Measurements from ENCODE around the gene PPP1R9B.

PPP1R9B gene

GRCh38 chr17:50105811-50106210 is 44.7 kb downstream of the PPP1R9B start:
- no peaks in the 10 kb centered on the region for H3K36me3 ChIP-seq (replicated peaks)
- in situ Hi-C loops (cut with MboI; ENCODE audit: low sequenced_read_pairs), result no loop called here

DNA sequence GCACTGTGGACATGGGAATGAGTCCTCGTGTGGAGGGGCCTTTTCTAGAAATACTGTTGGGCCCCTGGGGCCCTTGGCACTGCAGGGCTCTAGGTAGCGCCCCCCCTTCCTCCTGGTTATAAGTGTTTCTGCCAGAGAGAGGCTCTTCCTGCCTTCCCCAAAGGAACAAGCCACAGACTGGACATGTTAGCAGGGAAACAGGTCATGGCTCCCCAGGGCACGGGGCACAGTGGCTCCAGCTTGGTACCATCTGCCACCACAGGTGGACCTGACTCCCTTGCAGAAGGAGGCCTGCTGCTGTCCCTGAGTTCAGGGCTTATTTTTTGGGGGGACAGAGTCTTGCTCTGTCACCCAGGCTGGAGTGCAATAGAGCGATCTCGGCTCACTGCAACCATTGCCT is 46.5 kb downstream of the PPP1R9B start:
- H3K9me3 ChIP-seq, result no peaks in the 10 kb centered on the region
- in situ Hi-C loops (cut with MboI; ENCODE audit: low sequenced_read_pairs), result no loop called here
- H3K4me1 ChIP-seq, result no peaks in the 10 kb centered on the region
- no peak overlapping the region for H3K4me3 ChIP-seq
- no peaks in the 10 kb centered on the region for H3K36me3 ChIP-seq (replicated peaks)
- H3K27me3 ChIP-seq (ENCODE audit: low read depth), result no peaks in the 10 kb centered on the region
- DNase-seq (ENCODE audit: low spot score in 2 of 2), result no peak

More at GRCh38 chr17:50105811-50106210, 44.7 kb downstream of the PPP1R9B start:
- no peaks in the 10 kb centered on the region for H3K27me3 ChIP-seq (ENCODE audit: low read depth)
- H3K4me3 ChIP-seq, result no peak overlapping the region
- H3K9me3 ChIP-seq, result no peaks in the 10 kb centered on the region
- DNase-seq (ENCODE audit: low spot score in 2 of 2), result no peak
- no peaks in the 10 kb centered on the region for H3K4me1 ChIP-seq

DNA sequence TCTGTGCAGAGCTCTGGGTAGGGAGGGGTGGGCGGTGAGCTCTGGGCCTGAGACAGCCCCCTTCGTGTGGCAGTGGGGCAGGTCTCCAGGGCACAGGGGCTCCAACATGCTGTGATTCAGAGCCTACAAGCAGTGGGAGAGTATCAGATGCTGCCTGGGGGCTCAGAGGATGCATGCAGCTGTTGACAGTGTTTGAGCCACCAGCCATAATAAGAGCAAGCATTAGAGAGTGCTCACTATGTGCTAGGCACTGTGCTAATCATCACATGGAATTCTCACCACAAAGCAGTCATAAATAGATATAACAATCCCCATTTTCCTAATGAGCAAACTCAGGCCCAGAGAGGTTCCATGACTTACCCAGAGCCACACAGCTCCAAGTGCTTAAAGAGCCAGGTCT is 47.2 kb downstream of the PPP1R9B start:
- Histone ChIP-seq H3K4me3 (no peak overlapping the region), H3K27me3 (ENCODE audit: low read depth) (no peaks in the 10 kb centered on the region), H3K36me3 (replicated peaks) (no peaks in the 10 kb centered on the region), H3K9me3 (no peaks in the 10 kb centered on the region), H3K4me1 (no peaks in the 10 kb centered on the region)
- in situ Hi-C loops (cut with MboI; ENCODE audit: low sequenced_read_pairs), result no loop called here
- DNase-seq (ENCODE audit: low spot score in 2 of 2), result no peak

- DNase-seq (ENCODE audit: low spot score in 2 of 2), result no peak
- Histone ChIP-seq H3K36me3 (replicated peaks) (no peaks in the 10 kb centered on the region), H3K4me3 (no peak overlapping the region), H3K9me3 (no peaks in the 10 kb centered on the region), H3K4me1 (no peaks in the 10 kb centered on the region), H3K27me3 (ENCODE audit: low read depth) (no peaks in the 10 kb centered on the region)
- in situ Hi-C loops (cut with MboI; ENCODE audit: low sequenced_read_pairs), result no loop called here
Measured at GRCh38 chr17:50102164-50102991, 48.1 kb downstream of the PPP1R9B start.

GRCh38 chr17:50101346-50102163 is 48.9 kb downstream of the PPP1R9B start:
- H3K4me1 ChIP-seq, result no peaks in the 10 kb centered on the region
- no peaks in the 10 kb centered on the region for H3K36me3 ChIP-seq (replicated peaks)
- DNase-seq (ENCODE audit: low spot score in 2 of 2), result no peak
- no peaks in the 10 kb centered on the region for H3K27me3 ChIP-seq (ENCODE audit: low read depth)
- in situ Hi-C loops (cut with MboI; ENCODE audit: low sequenced_read_pairs), result no loop called here
- H3K9me3 ChIP-seq, result no peaks in the 10 kb centered on the region
- no peak overlapping the region for H3K4me3 ChIP-seq

GRCh38 chr17:50100921-50101345 is 49.5 kb downstream of the PPP1R9B start:
- Histone ChIP-seq H3K4me3 (no peak overlapping the region), H3K36me3 (replicated peaks) (no peaks in the 10 kb centered on the region), H3K27me3 (ENCODE audit: low read depth) (no peaks in the 10 kb centered on the region), H3K4me1 (peaks cover 1% of the 10 kb centered on the region), H3K9me3 (no peaks in the 10 kb centered on the region)
- in situ Hi-C loops (cut with MboI; ENCODE audit: low sequenced_read_pairs), result no loop called here
- DNase-seq (ENCODE audit: low spot score in 2 of 2), result no peak

GRCh38 chr17:50100480-50100883 is 50.0 kb downstream of the PPP1R9B start:
- Histone ChIP-seq H3K36me3 (replicated peaks) (no peaks in the 10 kb centered on the region), H3K27me3 (ENCODE audit: low read depth) (no peaks in the 10 kb centered on the region), H3K9me3 (no peaks in the 10 kb centered on the region), H3K4me1 (peaks cover 6% of the 10 kb centered on the region), H3K4me3 (no peak overlapping the region)
- in situ Hi-C loops (cut with MboI; ENCODE audit: low sequenced_read_pairs), result no loop called here
- no peak for DNase-seq (ENCODE audit: low spot score in 2 of 2)

- in situ Hi-C loops (cut with MboI; ENCODE audit: low sequenced_read_pairs), result no loop called here
- Histone ChIP-seq H3K4me3 (no peak overlapping the region), H3K9me3 (no peaks in the 10 kb centered on the region), H3K27me3 (ENCODE audit: low read depth) (no peaks in the 10 kb centered on the region), H3K36me3 (replicated peaks) (no peaks in the 10 kb centered on the region), H3K4me1 (peaks cover 14% of the 10 kb centered on the region)
- no peak for DNase-seq (ENCODE audit: low spot score in 2 of 2)
Measured at GRCh38 chr17:50099003-50099402, 51.5 kb downstream of the PPP1R9B start.

DNA sequence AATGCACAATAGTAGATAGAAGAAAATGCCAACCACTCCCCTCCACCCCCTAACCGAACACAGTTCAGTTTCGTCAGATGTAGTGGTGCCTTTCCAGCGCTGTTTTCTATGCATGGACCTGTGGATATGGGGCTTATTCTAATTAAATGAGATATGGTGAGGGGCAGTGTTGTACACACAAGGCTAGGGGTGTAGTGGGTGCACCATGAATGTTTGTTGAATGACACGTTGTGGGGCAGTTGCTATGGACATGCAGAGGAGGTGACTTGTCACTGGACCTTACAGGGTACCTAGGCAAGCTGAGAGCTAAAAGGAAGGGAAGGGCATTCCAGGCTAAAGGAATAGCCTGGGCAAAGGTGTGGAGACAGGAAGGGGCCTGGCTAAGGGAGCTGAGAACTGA is 51.9 kb downstream of the PPP1R9B start:
- Histone ChIP-seq H3K27me3 (ENCODE audit: low read depth) (no peaks in the 10 kb centered on the region), H3K36me3 (replicated peaks) (no peaks in the 10 kb centered on the region), H3K9me3 (no peaks in the 10 kb centered on the region), H3K4me3 (no peak overlapping the region), H3K4me1 (peaks cover 15% of the 10 kb centered on the region)
- in situ Hi-C loops (cut with MboI; ENCODE audit: low sequenced_read_pairs), result no loop called here
- DNase-seq (ENCODE audit: low spot score in 2 of 2), result no peak

GRCh38 chr17:50097926-50098325 is 52.6 kb downstream of the PPP1R9B start:
- Histone ChIP-seq H3K27me3 (ENCODE audit: low read depth) (no peaks in the 10 kb centered on the region), H3K9me3 (no peaks in the 10 kb centered on the region), H3K36me3 (replicated peaks) (no peaks in the 10 kb centered on the region), H3K4me1 (peaks cover 15% of the 10 kb centered on the region), H3K4me3 (no peak overlapping the region)
- DNase-seq (ENCODE audit: low spot score in 2 of 2), result no peak
- in situ Hi-C loops (cut with MboI; ENCODE audit: low sequenced_read_pairs), result no loop called here

DNA sequence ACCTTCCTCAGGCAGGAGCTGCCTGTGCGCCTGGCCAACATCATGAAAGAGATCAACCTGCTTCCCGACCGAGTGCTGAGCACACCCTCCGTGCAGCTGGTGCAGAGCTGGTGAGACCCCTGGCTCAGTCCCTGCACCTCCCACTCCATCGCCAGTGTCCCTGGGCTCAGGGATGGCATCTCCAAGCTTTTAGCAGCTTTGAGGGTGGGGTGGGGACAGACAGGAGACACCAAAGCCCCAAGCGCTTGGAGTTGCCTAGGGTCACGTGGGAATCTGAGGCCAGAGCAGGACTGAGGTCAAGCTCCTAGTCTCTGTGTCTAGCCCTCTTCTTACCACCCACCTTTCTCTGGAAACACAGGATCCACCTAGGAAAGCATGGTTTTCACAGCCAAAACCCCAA is 53.0 kb downstream of the PPP1R9B start:
- Histone ChIP-seq H3K27me3 (ENCODE audit: low read depth) (no peaks in the 10 kb centered on the region), H3K4me1 (peaks cover 15% of the 10 kb centered on the region), H3K9me3 (no peaks in the 10 kb centered on the region), H3K4me3 (no peak overlapping the region), H3K36me3 (replicated peaks) (no peaks in the 10 kb centered on the region)
- in situ Hi-C loops (cut with MboI; ENCODE audit: low sequenced_read_pairs), result no loop called here
- no peak for DNase-seq (ENCODE audit: low spot score in 2 of 2)

DNA sequence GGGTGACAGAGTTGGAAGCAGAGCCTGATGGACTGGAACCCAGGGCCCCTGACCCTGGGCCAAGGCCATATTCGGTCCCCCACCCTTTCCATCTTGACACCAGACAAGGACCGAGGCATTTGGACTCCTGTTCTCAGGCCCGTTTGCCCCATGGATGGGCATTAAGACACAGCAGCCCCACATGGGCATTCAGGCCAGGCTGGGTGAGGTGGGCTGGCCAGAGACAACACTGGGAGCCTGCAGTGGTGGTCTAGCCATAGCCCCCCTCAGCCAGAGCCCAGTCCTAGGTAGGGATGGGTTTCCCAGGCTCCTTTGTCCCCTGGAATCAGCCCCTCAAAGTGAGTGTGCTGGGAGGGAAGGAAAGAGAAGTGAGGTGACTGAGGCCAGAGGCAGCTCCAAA is 53.7 kb downstream of the PPP1R9B start:
- in situ Hi-C loops (cut with MboI; ENCODE audit: low sequenced_read_pairs), result no loop called here
- Histone ChIP-seq H3K4me3 (no peak overlapping the region), H3K36me3 (replicated peaks) (no peaks in the 10 kb centered on the region), H3K27me3 (ENCODE audit: low read depth) (no peaks in the 10 kb centered on the region), H3K9me3 (no peaks in the 10 kb centered on the region), H3K4me1 (peaks cover 15% of the 10 kb centered on the region)
- DNase-seq (ENCODE audit: low spot score in 2 of 2), result no peak

DNA sequence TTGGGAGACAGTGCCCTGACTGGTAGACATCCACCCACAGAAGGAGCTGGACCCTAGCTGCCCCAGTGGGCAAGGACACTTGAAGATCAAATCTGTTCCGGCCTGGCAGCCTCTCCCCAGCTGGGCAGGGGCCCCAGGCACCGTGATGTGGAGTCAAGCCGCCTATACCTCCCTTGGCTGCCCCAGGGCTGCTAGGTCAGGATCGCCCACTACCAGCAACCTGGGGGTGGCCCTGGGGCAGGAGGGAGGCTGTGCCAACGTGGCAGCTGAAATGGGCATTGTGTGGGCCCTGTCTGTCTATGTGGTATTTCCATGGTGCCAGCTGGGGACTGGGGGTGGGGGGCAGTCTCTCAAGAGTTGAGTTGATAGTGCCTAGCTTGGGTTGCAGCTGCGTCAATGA is 54.4 kb downstream of the PPP1R9B start:
- in situ Hi-C loops (cut with MboI; ENCODE audit: low sequenced_read_pairs), result no loop called here
- no peak for DNase-seq (ENCODE audit: low spot score in 2 of 2)
- Histone ChIP-seq H3K36me3 (replicated peaks) (no peaks in the 10 kb centered on the region), H3K27me3 (ENCODE audit: low read depth) (no peaks in the 10 kb centered on the region), H3K4me1 (peaks cover 15% of the 10 kb centered on the region), H3K9me3 (no peaks in the 10 kb centered on the region), H3K4me3 (peak overlapping the region; percentile 62)

- Histone ChIP-seq H3K4me1 (peaks cover 15% of the 10 kb centered on the region), H3K36me3 (replicated peaks) (no peaks in the 10 kb centered on the region), H3K9me3 (no peaks in the 10 kb centered on the region), H3K4me3 (peak overlapping the region; percentile 62), H3K27me3 (ENCODE audit: low read depth) (no peaks in the 10 kb centered on the region)
- peak in 1 of 2 experiments; percentile 28 for DNase-seq (ENCODE audit: low spot score in 2 of 2)
- in situ Hi-C loops (cut with MboI; ENCODE audit: low sequenced_read_pairs), result no loop called here
Measured at GRCh38 chr17:50095626-50096037, 54.8 kb downstream of the PPP1R9B start.

All from HAP-1 (cell line).